ENCODE results near the gene PLXDC2.

GRCh38 chr10:19929506-19930140 is 113.4 kb downstream of the PLXDC2 start:
- no peak for TF ChIP-seq CTCF (IDR thresholded peaks at IDR 0.05; ENCODE audit: borderline replicate concordance, extremely low read depth, low read length, poor library complexity, severe bottlenecking)
- TF ChIP-seq EZH2 (IDR thresholded peaks at IDR 0.05; ENCODE audit: borderline replicate concordance, low read depth, low read length, severe bottlenecking) = no peak

Measured in DND-41 (cell line).